HL-60/S4 (cell line): ENCODE results near the gene PTCH2.
"Not testable (repeated sequence)": the region's sequence is repeated elsewhere in the genome, so short reads cannot be mapped to it uniquely, and the experiment has no call there.

Experiments used
- in situ Hi-C: fragments of 300-500 bp; cut with MboI; formaldehyde crosslinking; loops from 2 replicates; pipeline ENCODE4 v1.14.3; 2022; ENCODE audit warnings: low sequenced_read_pairs

PTCH2 gene

GRCh38 chr1:44846985-44847384 is 3.9 kb upstream of the PTCH2 start:
- in situ Hi-C loops, result no loop called here

- in situ Hi-C loops, result no loop called here
Observed at GRCh38 chr1:44842486-44842861, 579 bp downstream of the PTCH2 start.

- in situ Hi-C loops, result no loop called here
Observed at GRCh38 chr1:44839576-44839975, 3.5 kb downstream of the PTCH2 start.

- in situ Hi-C loops, result not testable (repeated sequence)
Observed at GRCh38 chr1:44838294-44838693, 4.8 kb downstream of the PTCH2 start.

- in situ Hi-C loops, result no loop called here
Observed at GRCh38 chr1:44835738-44836675, 7.0 kb downstream of the PTCH2 start.

- in situ Hi-C loops, result no loop called here
Observed at GRCh38 chr1:44834328-44834727, 8.7 kb downstream of the PTCH2 start.

GRCh38 chr1:44832056-44832705 is 10.9 kb downstream of the PTCH2 start:
- in situ Hi-C loops, result no loop called here

- in situ Hi-C loops, result no loop called here
Observed at GRCh38 chr1:44831516-44831915, 11.5 kb downstream of the PTCH2 start.

- in situ Hi-C loops, result no loop called here
Observed at GRCh38 chr1:44830900-44831304, 12.2 kb downstream of the PTCH2 start.

GRCh38 chr1:44829506-44830384 is 13.3 kb downstream of the PTCH2 start:
- in situ Hi-C loops, result no loop called here

- in situ Hi-C loops, result no loop called here
Observed at GRCh38 chr1:44828841-44829440, 14.1 kb downstream of the PTCH2 start.

- in situ Hi-C loops, result no loop called here
Observed at GRCh38 chr1:44828003-44828651, 14.9 kb downstream of the PTCH2 start.

- in situ Hi-C loops, result no loop called here
Observed at GRCh38 chr1:44827197-44828002, 15.7 kb downstream of the PTCH2 start.

- in situ Hi-C loops, result no loop called here
Observed at GRCh38 chr1:44826375-44827196, 16.5 kb downstream of the PTCH2 start.

GRCh38 chr1:44824392-44824791 is 18.7 kb downstream of the PTCH2 start:
- in situ Hi-C loops, result not testable (repeated sequence)

- in situ Hi-C loops, result no loop called here
Observed at GRCh38 chr1:44822981-44823451, 20.0 kb downstream of the PTCH2 start.

GRCh38 chr1:44822131-44822701 is 20.8 kb downstream of the PTCH2 start:
- in situ Hi-C loops, result no loop called here

- in situ Hi-C loops, result no loop called here
Observed at GRCh38 chr1:44821240-44821715, 21.8 kb downstream of the PTCH2 start.
